Activated CD4-positive, alpha-beta T cell treated with anti-CD3 and anti-CD28 coated beads for 36 hours (primary cell): ENCODE results near the gene C1QBP. TPM values are rescaled to one million over a fixed set of nuclear protein-coding genes. Genes with fewer than 3 reads are reported as not detected.
A peak's percentile ranks its signal among the peaks of the same experiment; 100 is the strongest.

Experiments used
- ATAC-seq: fragments of 200-7000 bp; cut with Tn5 transposase; one replicate; pipeline ENCODE4 v1.10.0; 2021; ENCODE audit warnings: mild to moderate bottlenecking, moderate library complexity
- CTCF ChIA-PET: fragments of 350-600 bp; sonication (Branson Sonifier 250); formaldehyde crosslinking; loops from one replicate; lab custom pipeline; 2021; ENCODE audit warnings: antibody characterized with exemption; lab: Charles Lee
- POLR2A ChIA-PET: fragments of 350-600 bp; sonication (Branson Sonifier 250); formaldehyde crosslinking; loops from one replicate; lab custom pipeline; 2021; ENCODE audit warnings: antibody characterized with exemption, inconsistent platforms; lab: Charles Lee
- DNase-seq: peaks from one replicate; pipeline ENCODE4 v3.0.0-alpha.2; 2020
- H3K27ac Mint-ChIP-seq: one replicate; pipeline ENCODE4 v1.8.0; 2021; ENCODE audit warnings: mixed read lengths
- H3K27me3 Mint-ChIP-seq: one replicate; pipeline ENCODE4 v1.8.0; 2021; ENCODE audit warnings: mixed read lengths
- H3K36me3 Mint-ChIP-seq: one replicate; pipeline ENCODE4 v1.8.0; 2021; ENCODE audit warnings: low read depth, mixed read lengths
- H3K4me1 Mint-ChIP-seq: one replicate; pipeline ENCODE4 v1.8.0; 2021; ENCODE audit warnings: mixed read lengths
- H3K4me3 Mint-ChIP-seq: one replicate; pipeline ENCODE4 v1.8.0; 2021; ENCODE audit warnings: mild to moderate bottlenecking, moderate library complexity, mixed read lengths
- H3K9me3 Mint-ChIP-seq: one replicate; pipeline ENCODE4 v1.8.0; 2021; ENCODE audit warnings: low read depth, mixed read lengths
- intact Hi-C, 2 experiments: fragments of 100-400 bp; cut with DNase I in 1 of 2; cut with micrococcal nuclease in 1 of 2; formaldehyde crosslinking; loops; one replicate each; pipeline versions ENCODE4 v1.14.2 to v1.15.1; 2022 to 2024; cut with DNase I, micrococcal nuclease
- total RNA-seq, 2 experiments: library from RNA; stranded (reverse); gene quantifications; one replicate each; pipeline ENCODE4 v1.2.3, GENCODE V29; 2021

The C1QBP gene
- total RNA-seq, 2 experiments from 2014 or later: 432 to 457 TPM

DNA sequence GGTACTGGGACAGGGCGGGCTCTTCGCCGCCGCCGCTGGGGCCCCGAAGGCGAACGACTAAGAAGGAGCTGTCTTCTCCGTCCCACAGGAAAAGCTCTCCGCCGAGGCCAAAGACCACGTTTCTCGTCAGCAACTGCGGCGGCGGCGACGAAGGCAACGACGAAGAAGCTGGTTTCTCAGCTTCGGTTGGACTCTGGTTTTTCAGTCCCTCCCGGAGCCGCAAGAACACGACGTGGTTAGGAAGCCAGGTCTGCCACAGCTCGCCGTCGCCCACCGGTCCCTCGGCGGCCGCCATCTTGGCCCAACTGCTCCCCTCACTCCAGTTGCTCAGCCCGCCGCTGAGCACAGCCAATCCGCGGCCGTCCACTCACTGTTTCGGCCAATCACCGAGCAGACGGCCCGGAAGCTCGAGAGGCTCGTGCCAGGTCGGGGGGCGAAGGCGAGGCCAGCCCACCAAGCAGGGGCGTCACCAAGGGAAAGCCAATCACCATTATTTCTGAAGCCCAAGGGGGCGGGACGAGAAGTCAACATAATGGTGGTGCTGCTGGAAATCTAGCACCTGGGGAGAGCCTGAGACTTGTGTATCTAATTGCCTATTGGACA lies 19.5 kb downstream of the C1QBP start, which contains the start of gene NUP88:
Gene NUP88 (minus strand): TSS at position 307 of the 603 bp plus-strand sequence. CDS start 12 bp downstream, at position 295.
- no peaks in the 10 kb centered on the region for H3K9me3 Mint-ChIP-seq
- CTCF ChIA-PET: interaction anchor here (0.6 to 1.3 kb wide), 7 partner anchors 9 to 1073 kb away, joined by 3 to 16 read pairs (median 4); partner anchors contain the start of genes C1QBP and MIS12
- H3K36me3 Mint-ChIP-seq: peaks cover 41% of the 10 kb centered on the region
- intact Hi-C loops: loop anchor here (1.0 to 10.0 kb wide), 18 partner anchors 20 to 1232 kb away; partner anchors contain the start of genes C1QBP (in 2 of the 2), DERL2 (in 2 of the 2), MIS12 (in 2 of the 2) and ARRB2 (in 1 of the 2)
- POLR2A ChIA-PET: interaction anchor here (0.5 to 1.4 kb wide), 13 partner anchors 11 to 711 kb away, joined by 3 to 11 read pairs (median 4); partner anchors contain the start of genes C1QBP, DERL2, DHX33 and MIS12
- H3K4me3 Mint-ChIP-seq: peak within 1 kb of the TSS; percentile 98
- peak; percentile 98 for DNase-seq
- peak within 1 kb of the TSS; percentile 100 for H3K27ac Mint-ChIP-seq
- peak; percentile 95 for ATAC-seq
- peaks cover 41% of the 10 kb centered on the region for H3K4me1 Mint-ChIP-seq
- H3K27me3 Mint-ChIP-seq: no peaks in the 10 kb centered on the region

GRCh38 chr17:5418858-5419355 lies 20.0 kb downstream of the C1QBP start:
- ATAC-seq (peak; percentile 23), DNase-seq (peak; percentile 80)
- ChIA-PET POLR2A (interaction anchor here (0.6 to 1.4 kb wide), 10 partner anchors 11 to 479 kb away, joined by 3 to 11 read pairs (median 4); partner anchors contain the start of genes C1QBP, DERL2, DHX33 and MIS12), CTCF (interaction anchor here (0.6 to 1.3 kb wide), 4 partner anchors 9 to 311 kb away, joined by 3 to 16 read pairs (median 4); partner anchors contain the start of gene C1QBP)
- Mint-ChIP-seq H3K36me3 (peaks cover 40% of the 10 kb centered on the region), H3K4me3 (peak overlapping the region; percentile 98), H3K4me1 (peaks cover 44% of the 10 kb centered on the region), H3K27me3 (no peaks in the 10 kb centered on the region), H3K9me3 (no peaks in the 10 kb centered on the region), H3K27ac (peak overlapping the region; percentile 100)
- intact Hi-C loops: loop anchor here (1.0 to 10.0 kb wide), 18 partner anchors 20 to 1232 kb away; partner anchors contain the start of genes C1QBP (in 2 of the 2), DERL2 (in 2 of the 2), MIS12 (in 2 of the 2) and ARRB2 (in 1 of the 2)

DNA sequence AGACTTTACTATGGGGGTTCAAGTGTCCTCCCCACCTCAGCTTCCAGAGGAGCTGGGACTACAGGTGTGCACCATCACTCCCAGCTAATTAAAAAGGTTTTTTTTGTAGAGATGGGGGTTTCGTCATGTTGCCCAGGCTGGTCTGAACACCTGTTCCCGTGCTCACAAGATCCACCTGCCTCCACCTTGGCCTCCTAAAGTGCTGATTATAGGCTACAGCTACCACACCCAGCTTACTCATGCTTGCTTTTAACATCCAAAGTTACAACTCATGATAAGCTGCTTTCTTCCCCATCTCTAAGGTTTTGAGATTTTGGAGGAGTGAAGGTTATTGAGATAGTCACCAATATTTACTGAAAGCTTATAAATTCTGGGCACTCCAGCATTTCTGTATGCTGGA lies 22.1 kb downstream of the C1QBP start:
- intact Hi-C loops: loop anchor here (5.0 to 10.0 kb wide), 3 partner anchors 170 to 1228 kb away; partner anchors contain the start of genes KIAA0753 (in 1 of the 2), TXNDC17 (in 1 of the 2) and UBE2G1 (in 1 of the 2)
- POLR2A ChIA-PET: interaction anchor here (0.7 kb wide), 3 partner anchors 20 to 703 kb away, joined by 3 to 5 read pairs (median 3); no protein-coding TSS in a partner anchor
- Mint-ChIP-seq H3K27ac (peak overlapping the region; percentile 31), H3K4me3 (peak overlapping the region; percentile 98), H3K9me3 (no peaks in the 10 kb centered on the region), H3K36me3 (peaks cover 47% of the 10 kb centered on the region), H3K4me1 (peaks cover 53% of the 10 kb centered on the region), H3K27me3 (no peaks in the 10 kb centered on the region)
- ATAC-seq (no peak), DNase-seq (no peak)
- CTCF ChIA-PET: interaction anchor here (1.0 to 1.6 kb wide), 3 partner anchors 14 to 22 kb away, joined by 4 to 6 read pairs (median 4); partner anchors contain the start of gene C1QBP

GRCh38 chr17:5413682-5414081 lies 25.3 kb downstream of the C1QBP start:
- ChIA-PET CTCF (interaction anchor here (1.1 to 1.7 kb wide), 3 partner anchors 26 to 183 kb away, joined by 3 to 12 read pairs (median 5); partner anchors contain the start of gene C1QBP), POLR2A (interaction anchor here (0.6 to 1.9 kb wide), 6 partner anchors 9 to 703 kb away, joined by 3 to 5 read pairs (median 4); partner anchors contain the start of genes ARRB2, C1QBP, DERL2 and MIS12)
- H3K4me3 Mint-ChIP-seq: peak overlapping the region; percentile 10
- no peaks in the 10 kb centered on the region for H3K27me3 Mint-ChIP-seq
- peaks cover 59% of the 10 kb centered on the region for H3K4me1 Mint-ChIP-seq
- H3K27ac Mint-ChIP-seq: peak overlapping the region; percentile 83
- ATAC-seq: peak; percentile 76
- intact Hi-C loops: loop anchor here (2.0 to 10.0 kb wide), 3 partner anchors 27 to 1231 kb away; partner anchors contain the start of genes KIAA0753 (in 1 of the 2), TXNDC17 (in 1 of the 2) and UBE2G1 (in 1 of the 2)
- DNase-seq: no peak
- peaks cover 56% of the 10 kb centered on the region for H3K36me3 Mint-ChIP-seq
- no peaks in the 10 kb centered on the region for H3K9me3 Mint-ChIP-seq

DNA sequence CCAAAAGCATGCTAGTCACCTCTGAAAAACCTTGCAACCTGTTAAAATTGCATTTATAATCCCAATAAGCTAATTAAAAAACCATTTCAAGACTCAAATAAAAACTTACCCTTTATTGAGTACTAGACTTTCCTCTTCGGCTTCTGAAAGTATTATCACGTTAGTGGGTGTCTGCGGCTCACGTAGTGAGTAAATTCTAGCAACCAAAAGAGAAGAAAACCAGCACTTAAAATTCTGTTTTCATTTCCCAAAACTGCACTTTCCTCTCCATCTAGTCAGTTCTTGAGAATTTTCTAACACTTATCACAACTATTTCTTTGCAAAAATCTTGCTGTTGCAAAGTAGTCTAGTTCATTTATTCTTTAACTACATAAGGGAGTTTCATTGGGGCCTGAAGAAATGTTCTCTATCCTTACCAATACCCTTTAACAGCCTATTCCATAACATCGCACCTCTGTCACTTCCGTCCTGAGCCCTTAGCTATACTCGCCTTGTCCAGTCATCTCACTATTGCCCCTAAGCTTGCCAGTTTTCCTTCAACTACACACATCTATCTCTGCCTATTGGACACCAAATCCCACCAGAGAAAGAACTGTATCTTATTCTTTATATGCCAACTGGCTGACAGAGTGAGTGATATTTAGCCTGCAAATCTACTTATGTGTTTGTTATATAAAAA lies 28.2 kb downstream of the C1QBP start:
- DNase-seq: no peak
- H3K4me1 Mint-ChIP-seq: peaks cover 39% of the 10 kb centered on the region
- H3K9me3 Mint-ChIP-seq: no peaks in the 10 kb centered on the region
- H3K36me3 Mint-ChIP-seq: peaks cover 40% of the 10 kb centered on the region
- no peaks in the 10 kb centered on the region for H3K27me3 Mint-ChIP-seq
- ChIA-PET POLR2A (no interaction called here), CTCF (interaction anchor here (0.7 to 1.4 kb wide), 2 partner anchors 21 to 28 kb away, joined by 3 read pairs; partner anchors contain the start of gene C1QBP)
- peak overlapping the region; percentile 61 for H3K27ac Mint-ChIP-seq
- no peak overlapping the region for H3K4me3 Mint-ChIP-seq
- intact Hi-C loops: loop anchor here (10.0 kb wide), 2 partner anchors 1046 to 1234 kb away; partner anchors contain the start of genes KIAA0753 (in 1 of the 2), TXNDC17 (in 1 of the 2) and UBE2G1 (in 1 of the 2)
- peak; percentile 59 for ATAC-seq

GRCh38 chr17:5408186-5408585 lies 30.8 kb downstream of the C1QBP start:
- Mint-ChIP-seq H3K4me1 (peaks cover 29% of the 10 kb centered on the region), H3K4me3 (no peak overlapping the region), H3K36me3 (peaks cover 41% of the 10 kb centered on the region), H3K9me3 (no peaks in the 10 kb centered on the region), H3K27me3 (no peaks in the 10 kb centered on the region), H3K27ac (no peak overlapping the region)
- DNase-seq (no peak), ATAC-seq (no peak)
- ChIA-PET POLR2A (interaction anchor here (1.0 kb wide), 1 partner anchor 28 kb away, joined by 5 read pairs; no protein-coding TSS in a partner anchor), CTCF (interaction anchor here (1.0 kb wide), 1 partner anchor 31 kb away, joined by 3 read pairs; no protein-coding TSS in a partner anchor)
- intact Hi-C loops: no loop called here

DNA sequence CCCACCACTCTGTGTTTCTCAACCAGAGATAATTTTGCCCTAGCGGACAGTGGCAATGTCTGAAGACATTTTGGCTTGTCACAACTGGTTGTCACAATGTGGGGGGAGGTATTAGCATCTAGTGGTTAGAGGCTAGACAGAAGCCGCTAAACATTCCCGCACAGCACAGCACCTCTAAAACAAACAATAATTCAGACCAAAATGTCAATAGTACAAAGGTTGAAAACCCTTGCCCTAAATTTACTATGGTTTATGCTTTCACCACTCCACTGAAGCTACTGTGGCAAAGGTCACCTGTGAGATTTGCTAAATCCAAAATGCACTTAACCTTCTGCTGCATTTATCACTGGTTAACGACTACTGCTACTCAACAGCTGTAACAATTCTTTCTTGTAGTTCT lies 33.6 kb downstream of the C1QBP start:
- ATAC-seq: no peak
- intact Hi-C loops: no loop called here
- CTCF ChIA-PET: interaction anchor here (0.7 kb wide), 1 partner anchor 14 kb away, joined by 3 read pairs; no protein-coding TSS in a partner anchor
- POLR2A ChIA-PET: interaction anchor here (0.6 to 1.0 kb wide), 4 partner anchors 9 to 167 kb away, joined by 3 read pairs; no protein-coding TSS in a partner anchor
- Mint-ChIP-seq H3K27me3 (no peaks in the 10 kb centered on the region), H3K4me1 (peaks cover 8% of the 10 kb centered on the region), H3K27ac (no peak overlapping the region), H3K4me3 (no peak overlapping the region), H3K9me3 (no peaks in the 10 kb centered on the region), H3K36me3 (peaks cover 25% of the 10 kb centered on the region)
- no peak for DNase-seq

DNA sequence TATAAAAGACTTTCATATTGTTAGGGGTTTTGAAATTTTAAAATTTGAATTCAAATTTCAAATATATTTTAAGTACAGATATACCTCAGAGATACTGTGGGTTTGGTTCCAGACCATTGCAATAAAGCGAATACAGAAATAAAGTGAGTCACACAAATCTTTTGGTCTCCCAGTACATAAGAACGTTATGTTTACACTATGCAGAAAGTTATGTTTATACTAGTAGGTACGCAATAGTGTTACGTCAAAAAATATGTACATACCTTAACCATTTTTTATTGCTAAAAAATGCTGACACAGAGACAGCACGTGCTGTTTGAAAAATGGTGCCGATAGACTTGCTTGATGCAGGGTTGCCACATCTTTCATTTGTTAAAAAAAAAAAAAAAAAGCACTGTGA lies 39.2 kb downstream of the C1QBP start:
- Mint-ChIP-seq H3K9me3 (no peaks in the 10 kb centered on the region), H3K4me1 (peaks cover 2% of the 10 kb centered on the region), H3K4me3 (no peak overlapping the region), H3K27me3 (no peaks in the 10 kb centered on the region), H3K27ac (no peak overlapping the region), H3K36me3 (peaks cover 55% of the 10 kb centered on the region)
- DNase-seq: no peak
- ChIA-PET CTCF (interaction anchor here (0.8 kb wide), 1 partner anchor 38 kb away, joined by 3 read pairs; no protein-coding TSS in a partner anchor), POLR2A (no interaction called here)
- ATAC-seq: no peak
- intact Hi-C loops: no loop called here

- H3K27ac Mint-ChIP-seq: no peak overlapping the region
- CTCF ChIA-PET: no interaction called here
- H3K4me1 Mint-ChIP-seq: peaks cover 2% of the 10 kb centered on the region
- peaks cover 67% of the 10 kb centered on the region for H3K36me3 Mint-ChIP-seq
- H3K4me3 Mint-ChIP-seq: no peak overlapping the region
- intact Hi-C loops: no loop called here
- ATAC-seq (peak; percentile 36), DNase-seq (no peak)
- no peaks in the 10 kb centered on the region for H3K9me3 Mint-ChIP-seq
- H3K27me3 Mint-ChIP-seq: no peaks in the 10 kb centered on the region
- POLR2A ChIA-PET: interaction anchor here (0.6 kb wide), 1 partner anchor 20 kb away, joined by 3 read pairs; no protein-coding TSS in a partner anchor
Measured at GRCh38 chr17:5396612-5397011, 42.3 kb downstream of the C1QBP start.

DNA sequence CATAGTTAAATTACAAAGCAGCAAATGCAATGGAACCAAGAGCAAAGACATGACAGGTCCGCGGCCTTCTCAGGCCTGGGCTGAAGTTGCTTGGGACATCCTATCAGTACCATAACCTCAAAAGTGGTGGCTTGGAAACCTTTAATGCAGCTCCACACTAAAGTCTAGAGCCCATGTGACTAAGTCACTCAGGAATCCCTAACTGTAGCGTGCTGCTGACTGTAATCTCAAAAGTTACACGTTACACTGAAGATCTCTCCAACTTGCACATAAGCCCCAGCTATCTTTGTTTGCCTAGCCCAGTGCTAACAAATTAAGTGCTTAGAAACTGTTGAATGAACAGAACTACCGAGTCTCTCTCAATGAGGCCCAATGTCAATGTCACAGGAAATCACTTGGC lies 47.3 kb downstream of the C1QBP start:
- Mint-ChIP-seq H3K4me3 (no peak overlapping the region), H3K9me3 (no peaks in the 10 kb centered on the region), H3K4me1 (peaks cover 4% of the 10 kb centered on the region), H3K27me3 (no peaks in the 10 kb centered on the region), H3K36me3 (peaks cover 72% of the 10 kb centered on the region), H3K27ac (no peak overlapping the region)
- intact Hi-C loops: no loop called here
- no peak for ATAC-seq
- ChIA-PET CTCF (interaction anchor here (0.7 to 0.9 kb wide), 3 partner anchors 14 to 159 kb away, joined by 3 to 4 read pairs (median 3); no protein-coding TSS in a partner anchor), POLR2A (interaction anchor here (0.6 to 2.0 kb wide), 2 partner anchors 22 to 63 kb away, joined by 3 to 5 read pairs; no protein-coding TSS in a partner anchor)
- no peak for DNase-seq
